Bronchial epithelial cell (primary cell): Measurements from ENCODE around the gene ARHGAP45. TPM values are rescaled to one million over a fixed set of nuclear protein-coding genes. Genes with fewer than 3 reads are reported as not detected.
A peak's percentile ranks its signal among the peaks of the same experiment; 100 is the strongest.

Experiments
- DNase-seq: peaks from one replicate; pipeline ENCODE4 v3.0.0-alpha.2; 2010; ENCODE audit warnings: low read depth
- FAIRE-seq: peaks from 2 replicates; lab custom pipeline; 2011; peaks lifted over from hg19 to GRCh38; lab: Jason Lieb, UNC
- H3K27me3 ChIP-seq: 2 replicates; pipeline ENCODE4 v1.5.1; 2011; ENCODE audit warnings: low read length; ENCODE audit not compliant: control insufficient read depth, insufficient read depth
- H3K36me3 ChIP-seq: 2 replicates; pipeline ENCODE4 v1.5.1; 2011; ENCODE audit warnings: low read length; ENCODE audit not compliant: control insufficient read depth, insufficient read depth
- H3K4me3 ChIP-seq: 2 replicates; pipeline ENCODE4 v1.5.1; 2011; ENCODE audit warnings: mild to moderate bottlenecking, low read depth, low read length, control low read depth
- total RNA-seq: library from RNA; depleted of rRNA; stranded (reverse); fragments of >200 nt; gene quantifications from 2 replicates; pipeline ENCODE4 v1.2.1, GENCODE V29; 2014
- TF ChIP-seq, protein P1 (sequence below): IDR thresholded peaks from 2 replicates; pipeline ENCODE4 v1.5.1; 2011; ENCODE audit warnings: mild to moderate bottlenecking, moderate library complexity, low read length, control low read depth, inconsistent platforms; ENCODE audit not compliant: insufficient read depth, severe bottlenecking

ARHGAP45 gene
- total RNA-seq, 1 donor from 2014 or later: 11.8 TPM

DNA sequence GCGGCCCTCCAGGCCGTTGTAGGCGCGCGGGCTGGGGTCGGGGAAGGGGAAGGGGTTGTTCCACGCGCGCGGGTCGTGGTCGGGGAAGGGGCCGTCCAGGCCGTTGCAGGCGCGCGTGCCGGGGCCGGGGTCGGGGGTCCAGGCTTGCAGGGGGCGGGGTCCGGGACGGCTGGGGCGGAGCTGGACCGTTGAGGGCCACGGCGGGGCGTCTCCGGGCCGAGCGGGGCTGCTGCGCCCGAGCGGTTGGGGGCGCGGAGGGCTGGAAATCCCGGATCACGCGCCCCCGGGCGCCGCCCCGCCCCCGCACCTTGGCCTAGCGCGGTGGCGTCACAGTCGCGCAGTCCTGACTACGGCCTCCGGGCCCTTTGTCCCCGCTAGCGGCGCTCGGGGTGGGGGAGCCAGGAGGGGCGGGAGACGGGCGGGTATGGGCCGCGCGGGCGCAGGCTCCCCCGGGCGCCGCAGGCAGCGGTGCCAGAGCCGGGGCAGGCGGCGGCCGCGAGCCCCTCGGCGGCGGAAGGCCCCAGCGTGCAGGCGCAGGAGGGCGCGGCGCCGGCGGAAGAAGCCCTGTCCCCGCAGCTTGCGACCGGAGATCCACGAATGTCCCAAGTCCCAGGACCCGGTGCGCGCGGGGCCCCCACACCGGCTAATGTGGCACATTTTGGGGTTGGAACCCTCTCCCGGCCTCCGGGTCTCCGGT, 37.5 kb downstream of the ARHGAP45 start:
- Histone ChIP-seq H3K4me3 (peak overlapping the region; percentile 89), H3K27me3 (no peaks in the 10 kb centered on the region), H3K36me3 (peaks cover 6% of the 10 kb centered on the region)
- FAIRE-seq (no peak), DNase-seq (peak; percentile 40)
- TF ChIP-seq, protein P1, sequence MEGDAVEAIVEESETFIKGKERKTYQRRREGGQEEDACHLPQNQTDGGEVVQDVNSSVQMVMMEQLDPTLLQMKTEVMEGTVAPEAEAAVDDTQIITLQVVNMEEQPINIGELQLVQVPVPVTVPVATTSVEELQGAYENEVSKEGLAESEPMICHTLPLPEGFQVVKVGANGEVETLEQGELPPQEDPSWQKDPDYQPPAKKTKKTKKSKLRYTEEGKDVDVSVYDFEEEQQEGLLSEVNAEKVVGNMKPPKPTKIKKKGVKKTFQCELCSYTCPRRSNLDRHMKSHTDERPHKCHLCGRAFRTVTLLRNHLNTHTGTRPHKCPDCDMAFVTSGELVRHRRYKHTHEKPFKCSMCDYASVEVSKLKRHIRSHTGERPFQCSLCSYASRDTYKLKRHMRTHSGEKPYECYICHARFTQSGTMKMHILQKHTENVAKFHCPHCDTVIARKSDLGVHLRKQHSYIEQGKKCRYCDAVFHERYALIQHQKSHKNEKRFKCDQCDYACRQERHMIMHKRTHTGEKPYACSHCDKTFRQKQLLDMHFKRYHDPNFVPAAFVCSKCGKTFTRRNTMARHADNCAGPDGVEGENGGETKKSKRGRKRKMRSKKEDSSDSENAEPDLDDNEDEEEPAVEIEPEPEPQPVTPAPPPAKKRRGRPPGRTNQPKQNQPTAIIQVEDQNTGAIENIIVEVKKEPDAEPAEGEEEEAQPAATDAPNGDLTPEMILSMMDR: no peak

DNA sequence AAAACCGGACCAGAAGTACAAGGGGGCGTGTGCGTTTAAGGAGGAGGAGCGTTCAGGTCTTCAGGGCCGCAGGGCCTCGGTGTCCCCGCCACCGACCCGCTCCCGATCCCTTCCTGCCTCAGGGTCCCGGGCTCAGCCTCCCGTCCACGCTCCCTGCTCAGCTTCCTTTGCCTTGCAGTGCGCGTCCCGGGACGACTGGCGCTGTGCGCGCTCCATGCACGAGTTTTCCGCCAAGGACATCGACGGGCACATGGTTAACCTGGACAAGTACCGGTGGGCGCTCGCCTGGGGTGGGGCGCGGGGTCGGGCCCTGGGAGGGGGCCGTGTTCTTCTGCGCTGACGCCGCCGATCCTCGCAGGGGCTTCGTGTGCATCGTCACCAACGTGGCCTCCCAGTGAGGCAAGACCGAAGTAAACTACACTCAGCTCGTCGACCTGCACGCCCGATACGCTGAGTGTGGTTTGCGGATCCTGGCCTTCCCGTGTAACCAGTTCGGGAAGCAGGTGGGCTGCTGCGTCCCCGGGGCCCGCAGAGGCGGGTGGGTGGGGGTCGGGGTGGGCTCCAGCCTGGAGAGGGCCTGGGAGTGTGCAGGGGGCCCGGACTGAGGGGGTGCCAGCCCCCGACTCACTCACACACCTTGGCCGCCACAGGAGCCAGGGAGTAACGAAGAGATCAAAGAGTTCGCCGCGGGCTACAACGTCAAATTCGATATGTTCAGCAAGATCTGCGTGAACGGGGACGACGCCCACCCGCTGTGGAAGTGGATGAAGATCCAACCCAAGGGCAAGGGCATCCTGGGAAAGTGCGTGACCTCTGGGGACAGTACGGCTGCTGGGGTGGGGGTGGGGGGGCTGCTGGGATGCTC, 38.3 kb downstream of the ARHGAP45 start:
- H3K4me3 ChIP-seq: peak overlapping the region; percentile 89
- no peak for DNase-seq
- FAIRE-seq: no peak

DNA sequence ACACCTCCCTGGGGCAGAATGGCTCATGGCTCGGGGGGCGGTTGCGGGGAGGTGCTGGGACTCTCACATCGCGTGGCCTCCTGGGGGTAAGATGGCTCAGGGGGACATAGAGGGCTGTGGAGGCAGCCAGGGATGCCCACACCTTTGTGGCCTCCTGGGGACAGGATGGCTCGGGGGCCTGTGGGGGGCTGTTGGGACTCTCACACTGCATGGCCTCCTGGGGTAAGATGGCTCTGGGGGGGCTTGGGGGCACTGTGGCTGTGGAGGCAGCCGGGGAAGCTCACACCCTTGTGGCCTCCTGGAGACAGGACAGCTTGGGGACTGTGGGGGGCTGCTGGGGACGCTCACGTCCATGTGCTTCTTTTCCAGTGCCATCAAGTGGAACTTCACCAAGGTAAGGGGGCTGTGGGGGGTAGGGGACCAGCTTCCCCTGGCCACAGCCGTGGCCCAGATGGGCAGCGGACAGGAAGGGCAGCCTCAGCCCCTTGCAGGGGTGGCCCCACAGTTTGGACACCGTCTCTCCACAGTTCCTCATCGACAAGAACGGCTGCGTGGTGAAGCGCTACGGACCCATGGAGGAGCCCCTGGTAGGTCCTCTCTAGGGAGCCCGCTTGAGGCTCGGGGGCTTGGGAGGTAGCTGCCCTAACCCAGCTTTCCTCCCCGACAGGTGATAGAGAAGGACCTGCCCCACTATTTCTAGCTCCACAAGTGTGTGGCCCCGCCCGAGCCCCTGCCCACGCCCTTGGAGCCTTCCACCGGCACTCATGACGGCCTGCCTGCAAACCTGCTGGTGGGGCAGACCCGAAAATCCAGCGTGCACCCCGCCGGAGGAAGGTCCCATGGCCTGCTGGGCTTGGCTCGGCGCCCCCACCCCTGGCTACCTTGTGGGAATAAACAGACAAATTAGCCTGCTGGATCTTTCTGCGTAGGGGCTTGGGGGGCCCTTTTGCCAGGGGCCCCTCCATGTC, 39.2 kb downstream of the ARHGAP45 start:
- Histone ChIP-seq H3K4me3 (no peak overlapping the region), H3K36me3 (peaks cover 13% of the 10 kb centered on the region), H3K27me3 (no peaks in the 10 kb centered on the region)
- DNase-seq: no peak
- TF ChIP-seq, protein P1: no peak
- no peak for FAIRE-seq

More for the DNA sequence above, 38.3 kb downstream of the ARHGAP45 start:
- peaks cover 8% of the 10 kb centered on the region for H3K36me3 ChIP-seq
- no peaks in the 10 kb centered on the region for H3K27me3 ChIP-seq
- TF ChIP-seq, protein P1: no peak

DNA sequence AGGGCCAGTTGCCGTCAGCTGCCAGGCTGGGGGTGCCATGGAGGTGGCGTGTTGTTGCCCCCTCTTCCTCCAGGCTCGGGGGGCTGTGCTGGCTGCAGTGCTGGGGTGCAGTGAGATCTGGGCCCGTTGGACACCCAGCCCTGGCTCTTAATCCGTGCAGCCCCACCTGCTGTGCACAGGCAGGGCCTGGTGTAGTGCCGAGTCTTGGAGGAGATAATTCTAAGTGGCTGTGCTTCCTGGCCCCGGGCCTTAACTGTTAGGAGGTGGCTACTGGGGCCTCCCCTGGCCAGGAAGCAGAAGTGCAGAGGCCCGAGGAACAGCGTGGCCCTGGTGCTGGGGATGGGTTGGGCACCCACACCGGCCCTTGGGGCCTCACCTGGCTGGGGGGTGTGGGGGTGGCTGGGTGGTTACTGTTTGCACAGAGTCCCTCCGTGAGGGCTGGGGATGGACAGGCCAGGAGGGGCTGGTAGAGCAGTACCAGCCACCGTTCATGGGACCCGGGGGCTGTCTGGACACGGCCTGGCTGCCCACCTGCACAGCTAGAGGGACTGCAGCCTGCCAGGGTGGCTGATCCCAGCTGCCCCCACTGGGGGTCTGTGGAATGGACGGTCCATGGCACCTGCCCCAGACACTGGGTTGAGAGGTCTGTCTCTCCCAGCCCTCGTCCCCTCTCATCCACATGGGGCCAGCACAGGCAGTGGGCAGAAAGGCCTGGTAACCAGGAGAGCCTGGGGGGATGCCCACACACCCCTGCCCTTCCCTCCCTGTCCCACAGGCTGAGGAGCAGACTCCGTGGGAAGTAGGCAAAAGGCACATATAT, 40.1 kb downstream of the ARHGAP45 start:
- peaks cover 16% of the 10 kb centered on the region for H3K36me3 ChIP-seq
- DNase-seq: peak; percentile 38
- no peak for FAIRE-seq
- no peaks in the 10 kb centered on the region for H3K27me3 ChIP-seq
- H3K4me3 ChIP-seq: no peak overlapping the region
- TF ChIP-seq, protein P1: peak; percentile 45
